ENCODE data around the gene MCUR1. TPM values are rescaled to one million over a fixed set of nuclear protein-coding genes. Genes with fewer than 3 reads are reported as not detected.

MCUR1 gene
- total RNA-seq, 1 donor from 2014 or later = 25.3 TPM

DNA sequence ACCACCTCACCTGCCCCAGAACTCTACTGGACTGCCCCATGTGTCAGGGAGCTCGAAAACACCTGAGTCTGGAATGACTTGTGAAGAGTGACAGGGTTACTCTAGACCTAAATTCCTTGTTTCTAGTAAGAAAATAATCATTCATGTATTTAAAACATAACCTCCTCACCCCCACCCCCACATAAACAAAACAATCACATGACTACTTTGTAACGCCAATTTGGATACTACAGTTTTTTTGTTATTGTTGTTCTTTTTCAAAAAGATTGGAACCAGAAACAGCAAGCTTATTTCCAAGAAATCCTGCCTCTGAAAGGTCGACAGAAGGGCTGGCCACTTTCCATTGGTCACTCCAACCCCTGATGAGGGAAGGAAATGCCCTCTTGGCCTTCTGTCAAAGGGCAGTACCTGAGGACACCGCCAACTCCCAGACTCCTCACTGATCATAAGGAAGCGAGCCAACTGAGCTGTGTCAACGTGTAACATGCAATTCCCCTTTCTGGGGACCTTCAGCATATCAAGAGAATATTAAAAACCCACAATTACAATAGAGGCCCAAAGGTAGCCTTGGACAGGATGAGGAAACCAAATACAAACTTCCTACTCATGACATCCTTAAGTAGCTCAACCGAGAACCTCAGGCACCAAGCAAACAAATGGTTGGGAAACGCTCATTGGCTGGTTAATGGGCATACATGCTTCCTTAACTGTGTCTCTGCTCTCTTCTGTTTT, 2.6 kb downstream of the MCUR1 start:
- H3K9me3 Mint-ChIP-seq = no peaks in the 10 kb centered on the region
- H3K27ac Mint-ChIP-seq = peak overlapping the region; percentile 37
- H3K4me1 Mint-ChIP-seq (ENCODE audit: unreplicated experiment) = peaks cover 37% of the 10 kb centered on the region
- no peak for DNase-seq (ENCODE audit: extremely low spot score, unreplicated experiment)
- no peaks in the 10 kb centered on the region for H3K27me3 Mint-ChIP-seq
- TF ChIP-seq, protein P1, sequence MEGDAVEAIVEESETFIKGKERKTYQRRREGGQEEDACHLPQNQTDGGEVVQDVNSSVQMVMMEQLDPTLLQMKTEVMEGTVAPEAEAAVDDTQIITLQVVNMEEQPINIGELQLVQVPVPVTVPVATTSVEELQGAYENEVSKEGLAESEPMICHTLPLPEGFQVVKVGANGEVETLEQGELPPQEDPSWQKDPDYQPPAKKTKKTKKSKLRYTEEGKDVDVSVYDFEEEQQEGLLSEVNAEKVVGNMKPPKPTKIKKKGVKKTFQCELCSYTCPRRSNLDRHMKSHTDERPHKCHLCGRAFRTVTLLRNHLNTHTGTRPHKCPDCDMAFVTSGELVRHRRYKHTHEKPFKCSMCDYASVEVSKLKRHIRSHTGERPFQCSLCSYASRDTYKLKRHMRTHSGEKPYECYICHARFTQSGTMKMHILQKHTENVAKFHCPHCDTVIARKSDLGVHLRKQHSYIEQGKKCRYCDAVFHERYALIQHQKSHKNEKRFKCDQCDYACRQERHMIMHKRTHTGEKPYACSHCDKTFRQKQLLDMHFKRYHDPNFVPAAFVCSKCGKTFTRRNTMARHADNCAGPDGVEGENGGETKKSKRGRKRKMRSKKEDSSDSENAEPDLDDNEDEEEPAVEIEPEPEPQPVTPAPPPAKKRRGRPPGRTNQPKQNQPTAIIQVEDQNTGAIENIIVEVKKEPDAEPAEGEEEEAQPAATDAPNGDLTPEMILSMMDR (conservative IDR thresholded peaks at IDR 0.05) = no peak
- peaks cover 14% of the 10 kb centered on the region for H3K36me3 Mint-ChIP-seq
- peak overlapping the region; percentile 97 for H3K4me3 Mint-ChIP-seq

DNA sequence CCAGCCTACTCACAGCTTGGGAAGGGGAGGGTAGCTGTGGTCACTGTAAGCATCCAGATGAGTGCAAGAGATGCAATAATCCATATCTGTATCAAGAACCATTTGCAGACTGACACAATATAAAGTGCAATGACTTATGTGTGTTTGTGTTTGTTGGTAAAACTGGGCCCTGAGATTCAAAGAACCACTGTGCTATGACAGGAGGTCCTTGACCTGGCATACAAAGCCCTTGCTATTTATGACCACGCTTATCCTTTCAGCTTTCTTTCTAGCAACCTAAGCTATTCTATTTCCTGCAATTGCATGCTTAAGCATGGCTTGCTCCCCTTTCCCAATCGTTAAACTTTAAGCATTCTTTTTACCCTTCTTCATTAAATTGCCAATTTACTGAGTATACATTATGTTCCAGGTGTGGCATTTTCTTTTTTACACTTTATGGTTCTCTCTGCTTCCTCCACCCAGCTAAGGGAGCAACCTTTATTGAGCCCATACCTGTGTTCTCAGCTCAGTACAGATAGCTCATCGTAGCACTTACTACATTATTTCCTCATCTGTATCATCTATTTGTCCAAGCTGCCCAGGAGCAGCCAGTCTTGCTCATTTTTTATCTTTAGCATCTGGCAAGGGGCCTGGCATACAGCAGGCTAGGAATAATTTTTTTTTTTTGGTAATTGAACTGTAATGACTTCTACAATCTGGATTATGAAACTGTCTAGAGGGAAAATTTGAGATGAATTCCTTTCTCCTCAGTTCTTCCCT, 3.5 kb downstream of the MCUR1 start:
- H3K9me3 Mint-ChIP-seq = no peaks in the 10 kb centered on the region
- peaks cover 37% of the 10 kb centered on the region for H3K4me1 Mint-ChIP-seq (ENCODE audit: unreplicated experiment)
- DNase-seq (ENCODE audit: extremely low spot score, unreplicated experiment) = no peak
- H3K27me3 Mint-ChIP-seq = no peaks in the 10 kb centered on the region
- H3K4me3 Mint-ChIP-seq = peak overlapping the region; percentile 39
- TF ChIP-seq, protein P1 (conservative IDR thresholded peaks at IDR 0.05) = no peak
- peaks cover 14% of the 10 kb centered on the region for H3K36me3 Mint-ChIP-seq
- H3K27ac Mint-ChIP-seq = peak overlapping the region; percentile 37

DNA sequence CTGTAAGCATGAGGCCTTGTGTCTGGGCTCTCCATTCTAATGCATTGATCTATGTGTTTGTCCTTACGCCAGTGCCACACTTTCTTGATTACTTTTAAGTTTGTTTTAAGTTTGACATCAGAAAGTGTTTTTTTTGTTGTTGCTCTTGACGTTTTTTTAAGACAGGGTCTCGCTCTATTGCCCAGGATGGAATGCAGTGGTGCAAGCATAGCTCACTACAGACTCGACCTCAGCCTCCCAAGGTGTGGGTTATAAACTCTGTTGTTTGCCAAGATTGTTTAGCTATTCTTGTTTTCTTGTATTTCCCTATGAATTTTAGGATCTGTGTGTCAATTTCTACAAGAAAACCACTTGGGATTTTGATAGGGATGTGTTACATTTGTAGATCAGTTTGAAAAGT, 5.6 kb downstream of the MCUR1 start:
- Mint-ChIP-seq H3K27ac (no peak overlapping the region), H3K9me3 (no peaks in the 10 kb centered on the region), H3K27me3 (no peaks in the 10 kb centered on the region), H3K4me1 (ENCODE audit: unreplicated experiment) (peaks cover 33% of the 10 kb centered on the region), H3K36me3 (peaks cover 21% of the 10 kb centered on the region), H3K4me3 (no peak overlapping the region)
- TF ChIP-seq, protein P1 (conservative IDR thresholded peaks at IDR 0.05) = no peak
- no peak for DNase-seq (ENCODE audit: extremely low spot score, unreplicated experiment)

DNA sequence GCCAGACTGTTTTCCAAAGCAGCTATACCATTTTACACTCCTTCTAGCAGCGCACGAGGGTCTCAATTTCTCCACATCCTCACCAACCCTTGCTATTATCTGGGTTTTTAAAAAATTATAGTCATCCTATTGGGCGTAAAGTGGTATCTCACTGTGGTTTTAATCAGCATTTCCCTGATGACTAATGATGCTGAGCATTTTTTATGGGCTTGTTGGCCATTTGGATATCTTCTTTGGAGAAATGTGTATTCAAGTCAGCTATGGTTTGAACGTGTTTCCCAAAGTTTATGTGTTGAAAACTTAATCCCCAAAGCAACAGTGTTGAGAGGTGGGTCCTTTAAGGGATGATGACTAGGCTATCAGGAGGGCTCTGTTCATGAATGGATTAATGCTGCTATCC, 6.7 kb downstream of the MCUR1 start:
- Mint-ChIP-seq H3K27ac (no peak overlapping the region), H3K36me3 (peaks cover 21% of the 10 kb centered on the region), H3K4me1 (ENCODE audit: unreplicated experiment) (peaks cover 28% of the 10 kb centered on the region), H3K27me3 (no peaks in the 10 kb centered on the region), H3K4me3 (no peak overlapping the region), H3K9me3 (no peaks in the 10 kb centered on the region)
- DNase-seq (ENCODE audit: extremely low spot score, unreplicated experiment) = no peak
- TF ChIP-seq, protein P1 (conservative IDR thresholded peaks at IDR 0.05) = no peak

DNA sequence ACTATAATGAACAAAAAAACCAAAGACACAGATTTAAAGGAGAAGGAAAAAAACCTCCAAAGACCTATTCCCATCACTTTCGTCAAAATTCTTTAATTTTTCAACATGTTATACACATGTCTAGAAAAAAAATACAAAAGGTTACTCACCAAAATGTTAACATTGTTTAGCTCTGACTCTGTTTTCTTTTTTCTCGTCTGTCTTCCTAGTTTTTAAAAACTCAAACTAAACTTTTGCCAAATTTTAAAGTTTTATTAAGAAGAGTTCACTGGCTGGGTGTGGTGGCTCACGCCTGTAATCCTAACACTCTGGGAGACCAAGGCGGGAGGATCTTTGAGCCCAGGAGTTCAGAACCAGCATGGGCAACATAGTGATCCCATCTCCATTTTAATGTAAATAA, 10.8 kb downstream of the MCUR1 start:
- DNase-seq (ENCODE audit: extremely low spot score, unreplicated experiment) = no peak
- Mint-ChIP-seq H3K27me3 (no peaks in the 10 kb centered on the region), H3K4me3 (no peak overlapping the region), H3K27ac (no peak overlapping the region), H3K4me1 (ENCODE audit: unreplicated experiment) (peaks cover 2% of the 10 kb centered on the region), H3K9me3 (no peaks in the 10 kb centered on the region), H3K36me3 (peaks cover 18% of the 10 kb centered on the region)
- TF ChIP-seq, protein P1 (conservative IDR thresholded peaks at IDR 0.05) = no peak
